GM18951 (cell line): Measurements from ENCODE around the gene FAM151A.

ENCODE experiments used
- POLR2A ChIP-seq: IDR thresholded peaks from 4 replicates; pipeline ENCODE4 v1.6.1; 2011; ENCODE audit warnings: mild to moderate bottlenecking; ENCODE audit not compliant: insufficient read length, insufficient read depth; ENCODE audit errors: extremely low read depth
- in situ Hi-C: fragments of 300-500 bp; cut with MboI; formaldehyde crosslinking; loops from one replicate; pipeline ENCODE4 v1.12.0; 2022; ENCODE audit warnings: low sequenced_read_pairs, mixed read lengths, inconsistent platforms; ENCODE audit not compliant: unreplicated experiment

The FAM151A gene

GRCh38 chr1:54575161-54575560 lies 48.2 kb downstream of the FAM151A start:
- no peak for TF ChIP-seq POLR2A
- in situ Hi-C loops, result no loop called here

GRCh38 chr1:54574158-54574778 lies 49.1 kb downstream of the FAM151A start:
- TF ChIP-seq POLR2A, result no peak
- in situ Hi-C loops, result no loop called here

DNA sequence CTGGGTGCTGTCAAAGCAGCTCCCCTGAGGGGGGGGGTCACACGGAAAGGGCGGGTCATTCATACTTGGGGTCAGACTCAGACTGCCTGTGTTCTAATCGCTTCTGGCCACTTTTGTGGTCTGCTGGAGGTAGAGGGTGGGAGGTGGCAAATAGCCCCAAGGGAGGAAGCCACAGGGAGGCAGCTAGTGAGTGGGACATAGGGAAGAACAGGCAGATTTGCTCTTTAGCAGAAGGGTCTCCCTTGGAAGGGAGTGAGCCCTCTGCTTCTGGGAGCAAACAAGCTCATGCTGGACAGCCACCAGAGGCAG lies 50.8 kb downstream of the FAM151A start:
- in situ Hi-C loops, result no loop called here
- no peak for TF ChIP-seq POLR2A

DNA sequence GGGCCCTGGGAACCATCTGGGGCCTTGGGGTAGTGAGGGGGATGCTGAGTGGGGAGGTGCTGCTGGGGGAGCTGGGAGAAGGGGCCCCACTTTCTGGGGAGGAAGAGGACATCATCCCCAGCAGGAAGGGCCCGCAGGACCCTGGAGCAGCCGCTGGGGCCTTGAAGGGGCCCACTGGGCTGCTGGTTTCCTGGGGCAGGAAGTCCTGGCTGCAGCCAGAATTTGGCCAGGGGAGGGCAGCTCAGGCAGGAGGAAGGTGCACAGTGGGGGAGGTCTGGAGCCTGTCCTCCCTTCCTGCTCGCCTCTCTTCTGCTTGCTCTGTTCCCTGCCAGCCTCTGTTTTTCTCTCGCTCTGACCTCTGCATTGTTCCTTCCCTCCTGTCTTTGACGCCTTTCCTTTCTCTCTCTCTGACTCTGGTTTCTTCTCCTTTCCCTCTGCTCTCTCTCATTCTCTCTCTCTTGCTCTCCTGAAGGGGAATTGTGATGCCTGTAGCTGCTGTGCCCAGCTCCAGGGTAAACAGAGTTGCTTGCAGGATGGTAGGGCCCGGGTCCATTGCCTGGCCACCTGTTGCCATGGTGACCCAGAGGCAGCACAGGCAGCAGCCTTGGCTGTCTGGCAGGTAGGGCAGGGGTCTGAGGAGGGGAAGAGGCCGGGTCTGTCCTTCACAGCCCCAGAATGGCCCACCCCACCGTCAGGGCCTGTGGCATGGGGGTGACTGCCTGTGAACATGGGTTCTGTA lies 51.4 kb downstream of the FAM151A start:
- in situ Hi-C loops, result no loop called here
- TF ChIP-seq POLR2A, result no peak

- in situ Hi-C loops, result no loop called here
- TF ChIP-seq POLR2A, result no peak
Measured at GRCh38 chr1:54571326-54571725, 52.0 kb downstream of the FAM151A start.

DNA sequence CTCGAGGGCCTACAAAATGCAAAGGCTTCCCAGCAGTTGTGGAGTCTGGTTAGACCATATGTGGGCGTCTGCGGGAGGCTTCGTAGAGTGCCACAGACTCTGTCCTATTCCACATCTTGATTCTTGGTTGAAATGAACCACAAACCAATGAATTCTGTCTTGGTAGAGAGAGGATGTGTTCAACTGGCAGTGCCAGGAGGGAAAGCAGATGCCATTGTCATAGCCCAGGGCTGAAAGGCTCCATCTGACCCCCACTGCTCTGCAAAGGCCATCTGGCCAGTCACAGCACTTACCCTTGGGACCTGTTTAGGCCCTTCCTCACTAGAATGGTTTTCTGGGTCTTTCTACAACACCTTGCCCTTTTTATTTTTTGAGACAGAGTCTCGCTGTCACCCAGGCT lies 53.2 kb downstream of the FAM151A start:
- in situ Hi-C loops, result no loop called here
- TF ChIP-seq POLR2A, result no peak

DNA sequence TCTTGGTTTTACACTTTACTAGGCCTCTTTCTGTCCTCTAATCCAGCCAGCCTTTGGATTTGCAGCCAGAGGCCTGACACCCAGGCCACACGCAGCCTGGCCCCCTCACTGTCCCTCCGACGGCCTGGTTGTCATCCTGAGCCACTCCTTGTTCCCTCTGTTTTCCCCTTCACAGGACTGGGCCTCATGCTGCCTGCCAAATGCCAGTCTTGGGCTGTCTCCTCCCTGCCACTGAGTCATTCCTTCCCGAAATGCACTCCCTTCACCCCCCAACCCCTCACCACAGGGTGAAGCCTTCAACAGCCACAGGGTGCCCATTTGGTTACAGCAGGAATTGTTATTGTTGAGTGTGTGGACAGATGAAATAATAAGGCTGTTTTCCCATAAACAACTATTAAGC lies 54.0 kb downstream of the FAM151A start:
- in situ Hi-C loops, result no loop called here
- TF ChIP-seq POLR2A, result no peak

- no peak for TF ChIP-seq POLR2A
- in situ Hi-C loops, result no loop called here
Measured at GRCh38 chr1:54567961-54568360, 55.4 kb downstream of the FAM151A start.

DNA sequence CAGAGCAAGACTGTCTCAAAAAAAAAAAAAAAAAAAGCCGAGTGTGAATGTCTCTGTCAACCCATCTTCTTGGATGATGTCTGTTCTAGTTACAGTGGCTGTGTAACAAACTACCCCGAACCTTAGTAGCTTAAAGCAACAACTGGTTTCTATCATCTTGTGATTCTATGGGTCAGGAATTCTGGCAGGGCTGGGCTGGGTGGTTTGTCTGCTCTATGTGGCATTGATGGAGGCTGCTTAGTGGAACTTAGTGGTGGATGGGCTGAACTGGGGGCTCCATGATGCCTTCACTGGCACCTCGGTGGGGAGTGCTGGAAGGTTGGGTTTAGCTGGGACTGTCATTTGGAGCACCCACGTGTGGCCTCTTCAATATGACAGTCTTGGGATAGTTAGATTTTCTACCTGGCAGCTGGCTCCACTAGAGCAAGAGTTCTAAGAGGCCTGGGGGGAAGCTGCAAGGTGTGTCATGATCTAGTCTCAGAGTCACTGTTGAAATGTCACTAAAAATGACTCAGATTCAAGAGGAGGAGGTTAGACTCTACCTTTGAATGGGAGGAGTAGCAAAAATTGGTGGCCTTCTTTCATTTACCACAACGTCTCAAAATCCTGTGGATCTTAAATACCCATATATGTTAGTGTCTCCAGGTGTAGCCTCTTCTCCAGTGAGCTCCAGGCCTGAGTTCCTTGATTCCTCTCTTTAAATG lies 56.7 kb downstream of the FAM151A start:
- no peak for TF ChIP-seq POLR2A
- in situ Hi-C loops, result no loop called here

- no peak for TF ChIP-seq POLR2A
- in situ Hi-C loops, result no loop called here
Measured at GRCh38 chr1:54565113-54565501, 58.2 kb downstream of the FAM151A start.

GRCh38 chr1:54564312-54565112 lies 58.8 kb downstream of the FAM151A start:
- in situ Hi-C loops, result no loop called here
- no peak for TF ChIP-seq POLR2A

- in situ Hi-C loops, result no loop called here
- TF ChIP-seq POLR2A, result no peak
Measured at GRCh38 chr1:54559771-54560231, 63.5 kb downstream of the FAM151A start.
